Globus pallidus (tissue), 1 donor: Measurements from ENCODE around the gene LDHD.

Source experiments
- DNase-seq: peaks from one replicate; pipeline ENCODE4 v3.0.0-alpha.2; 2015; ENCODE audit warnings: low spot score

The LDHD gene

GRCh38 chr16:75062976-75063346 is 53.6 kb downstream of the LDHD start:
- no peak for DNase-seq

- DNase-seq, result no peak
Measured at GRCh38 chr16:75062135-75062975, 54.2 kb downstream of the LDHD start.
